Adipose tissue (tissue), 3 donors: ENCODE data around the gene RAB26. TPM values are rescaled to one million over a fixed set of nuclear protein-coding genes. Genes with fewer than 3 reads are reported as not detected.

Experiments
- H3K27ac ChIP-seq: one replicate; pipeline ENCODE4 v1.5.1; 2013; ENCODE audit warnings: low read depth, low read length
- WGBS, 3 donors: extraction: QIAGEN DNeasy Blood & Tissue Kit; methylation state at CpG; one replicate each; pipeline ENCODE4 v1.1.7; 2013; 5-methylcytosine and 5-hydroxymethylcytosine counted together
- polyA plus RNA-seq, 3 donors: library from polyadenylated mRNA; stranded (reverse); fragments of 200-250 nt; gene quantifications; one replicate each; pipeline ENCODE4 v1.2.3, GENCODE V29; 2013
- donor health status: healthy with polysubstance abuse.
- donor health status: Bipolar disorder and iron deficiency.
- donor health status: healthy.

The RAB26 gene
- polyA plus RNA-seq, 3 donors: 1.4 to 24.8 (median 1.9) TPM

- WGBS, 3 donors: 0 to 1% (median 0%) methylated on average over 69 to 94 of the region's 94 CpGs
Observed at GRCh38 chr16:2155091-2155950, 6.9 kb downstream of the RAB26 start, which contains the start of gene TRAF7. TSS of gene TRAF7 (plus strand) at chr16:2155782. CDS start at chr16:2163921, 8,139 bp downstream.

GRCh38 chr16:2155977-2156848 is 7.8 kb downstream of the RAB26 start:
- 4 to 13% (median 6%) methylated on average over 33 to 47 of the region's 47 CpGs for WGBS, 3 donors
- peak overlapping the region; percentile 4 for H3K27ac ChIP-seq

More at GRCh38 chr16:2155091-2155950, 6.9 kb downstream of the RAB26 start, which contains the start of gene TRAF7:
- peak within 1 kb of the TSS; percentile 4 for H3K27ac ChIP-seq

DNA sequence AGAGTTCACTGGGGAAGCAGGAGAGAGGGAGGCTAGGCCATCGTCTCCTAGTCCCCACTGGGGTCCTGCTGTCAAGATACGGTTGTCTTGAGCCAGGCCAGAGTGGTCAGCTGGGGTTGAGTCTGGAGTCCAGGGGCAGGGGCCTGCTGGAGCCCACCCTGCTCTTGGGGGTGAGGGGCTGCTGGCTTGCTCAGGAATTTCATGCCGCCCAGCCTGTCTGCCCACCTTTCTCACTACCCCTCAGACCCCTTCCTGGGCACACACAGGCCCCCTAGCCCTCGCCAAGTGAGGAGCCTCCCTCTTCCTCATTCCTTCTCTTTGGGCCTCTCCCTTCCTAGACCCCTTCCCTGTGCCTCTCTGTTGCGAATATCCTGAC is 8.4 kb downstream of the RAB26 start:
- 51 to 66% (median 56%) methylated on average over 4 to 5 of the region's 5 CpGs for WGBS, 3 donors
- H3K27ac ChIP-seq: peak overlapping the region; percentile 4

GRCh38 chr16:2157480-2158261 is 9.2 kb downstream of the RAB26 start:
- H3K27ac ChIP-seq: no peak overlapping the region
- 35 to 84% (median 77%) methylated on average over 27 of the region's 27 CpGs for WGBS, 3 donors

GRCh38 chr16:2158262-2158638 is 9.8 kb downstream of the RAB26 start:
- no peak overlapping the region for H3K27ac ChIP-seq
- 76 to 86% (median 85%) methylated on average over 15 of the region's 15 CpGs for WGBS, 3 donors

- 49 to 73% (median 59%) methylated on average over 23 to 24 of the region's 24 CpGs for WGBS, 3 donors
- peak overlapping the region; percentile 61 for H3K27ac ChIP-seq
Observed at GRCh38 chr16:2159175-2159838, 10.9 kb downstream of the RAB26 start.

DNA sequence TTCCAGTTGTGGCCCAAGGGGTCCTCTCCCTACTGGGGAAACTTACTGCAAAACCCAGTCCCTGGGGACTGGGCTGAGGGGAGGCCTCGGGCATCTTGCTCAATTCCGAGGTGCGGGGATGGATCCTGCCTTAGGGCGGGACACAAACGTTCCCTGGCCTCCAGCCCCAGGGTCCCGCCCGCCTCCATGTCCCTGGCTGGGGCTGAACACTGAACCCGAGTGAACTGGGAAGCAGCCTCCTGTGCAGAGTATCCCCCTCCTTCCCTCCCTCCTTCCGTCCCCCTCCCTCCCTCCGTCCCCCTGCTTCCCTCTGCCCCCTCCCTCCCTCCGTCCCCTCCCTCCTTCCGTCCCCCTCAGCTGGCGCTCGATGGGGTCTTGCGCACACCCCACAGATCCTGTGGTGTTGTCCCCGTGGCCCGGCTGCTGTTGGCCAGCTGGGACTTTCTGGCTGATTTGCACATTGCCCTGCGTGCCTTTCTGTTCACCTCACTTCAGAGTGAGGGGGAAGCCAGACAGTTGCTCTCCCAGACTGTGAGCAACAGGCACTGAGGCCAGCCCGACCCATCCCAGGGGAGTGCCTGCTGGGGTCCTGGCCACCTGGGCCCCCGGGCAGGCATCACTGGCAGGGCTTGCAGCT is 12.6 kb downstream of the RAB26 start:
- no peak overlapping the region for H3K27ac ChIP-seq
- 38 to 80% (median 53%) methylated on average over 15 to 20 of the region's 20 CpGs for WGBS, 3 donors

GRCh38 chr16:2161911-2162310 is 13.5 kb downstream of the RAB26 start:
- 91 to 96% (median 93%) methylated on average over 10 of the region's 10 CpGs for WGBS, 3 donors
- H3K27ac ChIP-seq: no peak overlapping the region

DNA sequence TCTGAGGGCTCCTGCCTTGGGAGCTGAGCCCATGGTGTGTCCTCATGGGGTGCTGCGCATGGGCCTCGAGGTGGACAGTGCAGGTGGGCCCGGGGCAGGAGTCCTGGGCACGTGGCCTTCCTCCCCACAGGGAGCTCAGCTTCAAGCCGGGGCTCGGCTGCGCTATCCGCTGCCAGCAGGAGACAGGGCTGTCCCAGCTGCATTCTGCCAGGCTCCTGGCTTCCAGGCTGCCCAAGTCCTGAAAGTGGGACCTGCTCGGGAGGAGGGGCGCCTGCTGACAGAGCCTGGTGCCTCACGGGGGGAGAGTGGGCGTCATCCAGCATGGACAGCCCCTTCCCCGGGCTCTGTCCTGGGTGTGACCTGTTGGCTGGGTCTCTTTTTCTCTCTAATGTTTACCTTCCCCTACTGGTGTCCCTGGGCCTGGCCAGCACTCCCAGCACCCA is 14.3 kb downstream of the RAB26 start:
- no peak overlapping the region for H3K27ac ChIP-seq
- 88 to 93% (median 89%) methylated on average over 13 of the region's 13 CpGs for WGBS, 3 donors

- H3K27ac ChIP-seq: no peak overlapping the region
Observed at GRCh38 chr16:2163211-2163881, 14.9 kb downstream of the RAB26 start.

DNA sequence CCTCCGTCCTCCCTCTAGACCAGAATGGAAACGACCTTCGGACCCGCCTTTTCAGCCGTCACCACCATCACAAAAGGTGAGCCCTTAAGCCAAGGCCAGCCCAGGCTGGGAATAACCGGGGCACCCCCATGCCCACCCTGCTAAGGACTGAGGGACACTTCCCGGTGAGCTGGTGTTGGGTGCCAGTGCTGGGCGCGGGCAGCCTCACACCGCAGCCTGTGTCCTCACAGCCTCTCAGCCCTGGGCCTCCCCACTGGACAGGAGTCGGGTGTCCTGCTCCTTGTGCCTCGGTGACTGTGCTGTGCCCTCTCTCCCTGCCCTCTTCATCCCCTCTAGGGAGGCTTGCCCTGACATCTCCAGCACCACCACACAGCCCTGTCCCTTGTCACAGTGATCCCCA is 17.4 kb downstream of the RAB26 start:
- no peak overlapping the region for H3K27ac ChIP-seq
- 94 to 99% (median 95%) methylated on average over 8 to 12 of the region's 12 CpGs for WGBS, 3 donors

More at GRCh38 chr16:2163211-2163881, 14.9 kb downstream of the RAB26 start:
- 85 to 94% (median 92%) methylated on average over 24 to 26 of the region's 26 CpGs for WGBS, 3 donors

DNA sequence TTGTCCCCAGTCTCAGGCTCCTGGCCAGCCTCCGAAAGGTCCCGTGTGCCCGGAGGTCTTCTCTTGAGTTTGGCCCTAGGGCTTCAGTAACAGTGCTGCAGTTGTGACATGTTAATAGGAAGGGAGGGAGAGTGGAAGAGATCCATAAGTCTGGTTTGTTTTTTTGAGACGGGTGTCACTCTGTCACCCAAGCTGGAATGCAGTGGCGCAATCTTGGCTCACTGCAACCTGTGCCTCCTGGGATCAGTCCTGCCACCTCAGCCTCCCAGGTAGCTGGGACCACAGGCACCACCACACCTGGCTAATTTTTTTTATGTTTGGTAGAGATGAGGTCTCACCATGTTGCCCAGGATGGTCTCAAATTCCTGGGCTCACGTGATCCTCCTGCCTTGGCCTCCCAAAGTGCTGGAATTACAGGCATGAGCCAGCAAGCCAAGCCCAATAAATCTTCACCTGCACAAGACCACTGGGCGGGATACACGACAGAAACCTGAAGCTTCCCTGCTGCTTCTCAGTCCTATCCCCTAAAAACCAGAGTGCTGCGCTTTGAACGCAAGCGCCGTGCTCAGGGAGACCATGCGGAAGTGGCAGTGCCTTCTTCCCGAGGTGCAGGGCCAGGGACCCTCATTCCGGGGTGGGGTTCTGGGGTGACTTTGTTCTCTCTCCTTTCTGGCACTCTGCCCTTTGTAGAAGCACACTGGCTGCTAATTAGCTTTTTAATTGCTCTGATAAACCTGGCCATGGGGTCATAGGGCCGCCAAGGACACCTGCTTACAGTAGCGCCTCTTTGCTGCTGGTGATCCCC is 18.0 kb downstream of the RAB26 start:
- H3K27ac ChIP-seq: no peak overlapping the region
- 89 to 93% (median 91%) methylated on average over 17 of the region's 17 CpGs for WGBS, 3 donors

- no peak overlapping the region for H3K27ac ChIP-seq
- 88 to 94% (median 94%) methylated on average over 13 to 18 of the region's 18 CpGs for WGBS, 3 donors
Observed at GRCh38 chr16:2167068-2167638, 18.7 kb downstream of the RAB26 start.

DNA sequence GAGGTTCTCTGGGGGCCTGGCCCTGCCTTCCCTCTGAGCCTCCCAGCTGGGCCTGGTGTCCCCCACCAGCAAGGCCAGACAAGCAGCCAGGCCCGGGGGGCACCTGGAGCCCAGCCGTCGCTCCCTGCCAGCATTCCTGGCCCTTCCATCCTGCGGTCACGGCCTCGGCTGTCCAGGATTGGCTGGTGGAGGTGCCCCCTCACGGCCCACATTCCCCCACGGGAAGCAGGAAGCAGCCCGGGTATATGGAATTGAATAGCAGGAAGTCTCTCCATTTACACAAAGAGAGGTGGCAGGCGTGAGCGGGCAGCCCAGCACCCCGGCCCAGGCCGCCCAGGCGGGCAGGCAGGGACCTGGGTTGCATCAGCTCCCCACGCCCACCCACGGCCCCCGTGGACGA is 21.7 kb downstream of the RAB26 start:
- H3K27ac ChIP-seq: no peak overlapping the region
- 62 to 86% (median 75%) methylated on average over 18 of the region's 18 CpGs for WGBS, 3 donors

DNA sequence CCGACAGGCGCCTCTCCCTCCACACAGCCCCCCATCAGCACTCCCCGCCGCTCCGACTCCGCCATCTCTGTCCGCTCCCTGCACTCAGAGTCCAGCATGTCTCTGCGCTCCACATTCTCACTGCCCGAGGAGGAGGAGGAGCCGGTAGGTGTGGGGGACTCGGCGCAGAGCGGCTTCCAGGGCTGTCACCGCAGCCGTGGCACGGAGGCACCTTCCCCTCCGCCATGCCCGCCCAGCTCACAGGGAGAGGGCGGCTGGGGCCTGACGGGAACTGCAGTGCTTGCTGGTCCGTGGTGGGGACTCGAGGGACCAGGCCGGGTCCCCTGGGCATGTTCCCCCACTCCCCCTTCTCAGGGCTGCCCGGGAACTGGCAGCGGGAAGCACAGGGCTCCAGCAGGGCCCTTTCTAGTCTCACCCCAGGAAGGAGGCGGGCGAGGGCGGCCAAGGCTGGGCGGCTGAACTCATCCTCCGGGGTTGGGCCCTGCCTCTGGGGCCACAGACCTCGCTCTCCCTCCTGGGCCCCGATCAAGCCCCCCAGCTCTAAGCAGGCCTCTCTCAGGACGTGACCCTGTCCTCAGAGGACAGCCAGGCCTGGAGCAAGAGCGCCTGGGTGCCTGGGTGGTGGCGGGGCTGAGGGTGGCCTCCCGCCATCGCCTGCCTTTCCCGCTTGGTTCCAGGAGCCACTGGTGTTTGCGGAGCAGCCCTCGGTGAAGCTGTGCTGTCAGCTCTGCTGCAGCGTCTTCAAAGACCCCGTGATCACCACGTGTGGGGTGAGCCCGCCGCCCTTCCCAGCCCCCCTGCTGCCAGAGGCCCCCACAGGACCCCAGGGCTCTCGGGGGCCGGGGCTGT is 22.4 kb downstream of the RAB26 start:
- WGBS, 3 donors: 80 to 87% (median 82%) methylated on average over 39 to 47 of the region's 47 CpGs
- H3K27ac ChIP-seq: no peak overlapping the region
